Stimulated activated CD8-positive, alpha-beta memory T cell treated with anti-CD3 and anti-CD28 coated beads, Interleukin-7, amount 100 ng/mL, for 1 hour (primary cell): Measurements from ENCODE around the gene GJA3.

Experiments used
- DNase-seq, 2 donors: peaks; one replicate each; pipeline ENCODE4 v3.0.0-alpha.2; 2020; ENCODE audit warnings: low read depth in 2 of 2

Gene GJA3

GRCh38 chr13:20151016-20151415 is 9.8 kb downstream of the GJA3 start:
- DNase-seq: no peak

- no peak for DNase-seq
Measured at GRCh38 chr13:20150561-20150960, 10.3 kb downstream of the GJA3 start.

DNA sequence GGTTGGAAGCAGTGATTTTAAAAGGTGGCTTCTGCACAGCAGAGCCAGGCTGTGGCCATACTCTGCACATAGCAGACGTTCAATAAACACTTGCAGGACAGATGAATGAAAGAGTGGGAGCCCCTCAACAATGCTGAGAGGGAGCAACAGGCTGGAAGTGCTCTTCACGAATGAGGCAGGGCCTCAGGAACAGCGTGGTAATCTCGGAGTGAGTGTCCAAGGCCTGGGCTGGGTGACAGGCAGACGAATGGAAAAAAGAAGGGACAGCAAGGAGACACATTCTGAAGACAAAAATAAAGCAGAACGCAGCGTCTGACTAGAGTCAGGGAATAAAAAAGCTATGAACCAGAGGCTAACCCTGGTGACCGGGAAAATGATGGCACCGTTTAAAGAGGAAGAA is 11.1 kb downstream of the GJA3 start:
- DNase-seq: no peak

GRCh38 chr13:20148501-20149183 is 12.2 kb downstream of the GJA3 start:
- no peak for DNase-seq

GRCh38 chr13:20146381-20146780 is 14.5 kb downstream of the GJA3 start:
- DNase-seq: no peak

DNA sequence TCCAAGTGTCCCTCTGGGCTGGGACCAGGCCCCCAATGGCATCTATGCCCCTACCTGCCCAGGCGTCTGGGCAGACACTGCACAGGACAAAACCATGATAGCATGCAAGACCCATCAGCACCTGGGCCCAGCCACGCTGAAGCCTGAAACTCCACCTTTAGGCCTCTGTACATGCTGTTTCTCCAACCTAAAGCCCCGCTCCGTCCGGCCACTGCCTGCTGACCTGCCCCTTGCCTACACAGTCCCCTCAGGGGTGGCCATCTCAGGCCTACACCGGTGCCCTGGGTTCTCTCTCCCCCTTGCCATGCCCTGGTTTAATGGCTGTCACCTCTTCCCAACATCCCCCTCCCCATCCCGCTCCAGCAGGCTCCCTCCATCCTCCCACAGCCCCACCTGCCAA is 15.3 kb downstream of the GJA3 start:
- DNase-seq: no peak

DNA sequence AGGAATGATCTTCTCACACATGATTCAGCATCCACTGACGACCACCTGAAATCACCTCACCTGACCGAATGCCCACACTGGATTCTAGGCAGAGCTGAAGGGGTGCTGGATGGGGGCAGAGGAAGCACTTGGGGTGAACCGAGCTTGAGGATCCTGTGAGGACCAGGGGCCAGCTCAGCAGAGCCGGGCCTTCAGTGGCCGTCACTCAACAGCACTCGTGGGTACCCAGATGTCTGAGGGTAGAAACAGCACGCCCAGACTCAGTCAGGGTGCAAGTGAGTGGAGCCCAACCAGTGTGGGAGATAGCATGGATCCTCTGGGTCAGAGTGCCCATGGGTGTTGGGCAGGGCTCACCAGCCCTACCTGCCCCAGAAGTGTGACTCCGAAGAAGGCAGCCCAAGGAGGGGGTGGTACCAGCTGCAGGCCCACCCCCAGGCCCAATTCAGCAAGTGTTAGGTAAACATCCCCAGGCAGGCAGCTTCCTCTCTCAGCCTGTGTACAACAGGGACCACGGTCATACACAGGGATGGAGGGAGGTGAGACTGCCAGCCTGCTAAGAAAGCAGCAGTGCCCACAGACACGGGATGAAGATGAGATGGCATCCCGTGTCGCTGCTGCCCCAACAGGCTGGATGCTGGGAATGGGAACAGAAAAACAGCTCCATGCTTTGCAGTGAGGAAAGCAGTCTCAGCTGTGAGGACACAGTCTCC is 16.6 kb downstream of the GJA3 start:
- no peak for DNase-seq

- DNase-seq: no peak
Measured at GRCh38 chr13:20142927-20143480, 17.8 kb downstream of the GJA3 start.

GRCh38 chr13:20142023-20142926 is 18.6 kb downstream of the GJA3 start:
- DNase-seq: no peak

GRCh38 chr13:20141238-20142022 is 19.4 kb downstream of the GJA3 start:
- no peak for DNase-seq

DNA sequence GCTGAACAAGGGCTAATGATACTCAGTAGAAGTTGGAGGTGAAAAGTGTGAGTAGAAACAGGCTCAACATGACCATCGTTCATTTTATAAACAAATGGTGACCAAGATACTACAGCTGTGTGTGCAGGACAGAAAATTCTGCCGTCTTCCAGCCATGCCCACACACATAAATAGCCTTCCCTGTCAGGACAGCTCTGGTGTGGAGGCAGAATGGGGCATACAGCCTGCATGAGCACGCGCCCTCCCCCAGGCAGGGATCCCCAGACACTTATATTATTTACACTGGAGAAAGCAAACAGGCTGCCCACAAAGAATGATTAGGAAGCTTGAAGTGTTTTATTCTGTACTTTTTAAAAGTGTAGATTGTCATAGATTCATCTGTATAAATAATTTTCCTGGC is 20.4 kb downstream of the GJA3 start:
- DNase-seq: no peak

GRCh38 chr13:20137875-20138274 is 23.0 kb downstream of the GJA3 start:
- DNase-seq: no peak

DNA sequence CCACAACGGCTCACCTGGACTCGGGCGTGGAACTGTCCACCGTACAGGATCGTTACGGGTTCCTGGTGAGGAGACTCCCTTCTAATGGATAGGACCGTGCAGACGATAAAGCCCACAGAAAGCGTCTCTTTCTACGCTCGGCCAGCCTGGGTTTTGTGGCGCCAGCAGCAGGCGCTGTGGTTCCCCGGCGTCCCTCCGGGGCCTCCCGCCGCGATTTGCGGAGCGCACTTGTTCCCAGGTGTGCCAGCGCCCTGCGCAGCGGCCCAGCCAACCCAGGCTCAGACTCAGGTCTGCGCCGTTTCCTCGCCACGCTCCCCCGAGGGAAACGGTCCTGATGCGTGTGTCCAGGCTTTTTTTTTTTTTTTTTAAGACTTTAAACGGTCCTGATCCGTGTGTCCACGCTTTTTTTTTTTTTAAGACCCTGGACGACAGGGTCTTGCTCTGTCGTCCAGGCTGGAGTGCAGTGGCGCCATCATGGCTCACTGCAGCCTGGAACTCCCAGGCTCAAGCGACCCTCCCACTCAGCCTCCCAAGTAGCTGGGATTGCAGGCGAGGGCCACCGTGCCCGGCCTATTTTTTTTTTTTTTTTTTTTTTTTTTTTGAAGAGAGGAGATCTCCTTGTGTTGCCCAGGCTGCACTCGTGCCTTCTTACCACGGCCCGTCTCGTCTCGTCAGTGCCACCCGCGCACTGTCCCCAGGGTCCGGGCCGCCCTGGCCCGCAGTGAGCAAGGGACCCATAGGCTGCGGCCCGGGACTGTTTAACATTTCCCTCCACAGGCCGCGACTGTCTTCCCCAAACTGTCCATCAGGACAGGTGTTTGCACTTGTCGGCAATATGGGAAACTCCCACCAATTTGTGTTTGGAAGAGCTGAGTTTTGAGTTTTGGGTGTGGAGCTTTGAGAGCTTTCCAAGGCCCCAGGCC is 23.8 kb downstream of the GJA3 start:
- DNase-seq: no peak

- DNase-seq: no peak
Measured at GRCh38 chr13:20134732-20135131, 26.1 kb downstream of the GJA3 start.

GRCh38 chr13:20132052-20132634 is 28.7 kb downstream of the GJA3 start:
- DNase-seq: no peak

DNA sequence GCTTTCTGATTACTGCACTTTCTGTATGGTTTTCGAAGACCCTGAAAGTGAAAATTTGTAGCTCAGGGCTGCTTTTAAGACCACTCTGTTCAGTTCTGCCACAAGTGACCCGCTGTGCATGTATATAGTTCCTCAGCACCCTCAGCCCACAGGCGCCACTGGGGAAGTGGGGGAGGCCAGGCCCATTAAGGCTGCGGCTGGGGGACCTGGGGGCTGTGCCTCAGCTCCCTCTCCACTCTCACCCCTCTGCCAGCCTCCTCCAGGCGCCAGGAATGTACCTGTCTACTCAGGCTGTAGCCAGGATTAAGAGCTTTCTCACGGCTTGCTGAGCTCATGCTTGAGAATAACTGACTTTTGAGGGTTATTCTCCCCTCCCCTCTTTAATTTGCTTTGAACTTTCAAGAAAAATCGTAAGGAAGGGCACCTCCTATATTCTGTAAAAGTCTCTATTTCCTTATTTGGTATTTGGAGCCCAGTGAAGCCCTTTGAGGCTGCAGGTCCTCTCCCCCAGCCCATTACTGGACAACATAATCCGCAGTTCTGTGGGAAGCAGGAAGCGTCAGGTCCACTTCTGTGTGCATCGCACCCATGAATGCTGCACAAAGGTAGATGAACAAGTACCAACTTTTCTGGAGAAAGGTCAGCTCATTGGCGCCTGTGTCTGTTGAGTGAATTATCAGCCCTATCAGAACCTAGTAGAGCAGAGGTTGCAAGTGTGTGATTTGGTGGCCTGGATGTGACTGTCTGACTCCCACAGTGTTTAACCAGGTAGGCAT is 29.6 kb downstream of the GJA3 start:
- no peak for DNase-seq

DNA sequence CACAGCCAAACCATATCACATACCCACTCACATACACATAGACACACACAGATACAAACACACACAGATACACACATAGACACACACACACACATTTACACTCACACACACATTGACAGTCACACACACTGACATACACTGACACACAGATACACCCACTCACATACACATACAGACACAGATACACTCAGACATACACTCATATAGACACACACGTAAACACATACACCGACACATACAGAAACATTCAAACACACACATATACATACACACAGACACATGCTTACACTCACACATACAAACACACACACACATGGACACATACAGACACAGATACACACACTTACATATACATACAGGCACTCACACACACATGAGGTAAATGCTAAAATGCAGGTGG is 30.2 kb downstream of the GJA3 start:
- DNase-seq: no peak

DNA sequence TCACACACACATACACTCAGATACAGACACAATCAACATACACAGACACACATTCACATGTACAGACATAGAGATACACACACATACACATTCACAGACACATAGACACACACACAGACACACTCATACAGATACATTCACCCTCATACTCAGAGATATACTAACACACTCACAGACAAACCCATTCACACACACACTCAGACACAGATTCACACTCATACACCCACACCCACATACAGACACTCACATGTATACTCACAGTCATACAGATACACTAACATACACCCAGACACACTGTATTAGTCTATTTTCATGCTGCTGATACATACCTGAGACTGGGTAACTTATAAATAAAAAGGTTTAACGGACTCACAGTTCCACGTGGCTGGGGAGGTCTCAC is 30.8 kb downstream of the GJA3 start:
- DNase-seq: no peak

DNA sequence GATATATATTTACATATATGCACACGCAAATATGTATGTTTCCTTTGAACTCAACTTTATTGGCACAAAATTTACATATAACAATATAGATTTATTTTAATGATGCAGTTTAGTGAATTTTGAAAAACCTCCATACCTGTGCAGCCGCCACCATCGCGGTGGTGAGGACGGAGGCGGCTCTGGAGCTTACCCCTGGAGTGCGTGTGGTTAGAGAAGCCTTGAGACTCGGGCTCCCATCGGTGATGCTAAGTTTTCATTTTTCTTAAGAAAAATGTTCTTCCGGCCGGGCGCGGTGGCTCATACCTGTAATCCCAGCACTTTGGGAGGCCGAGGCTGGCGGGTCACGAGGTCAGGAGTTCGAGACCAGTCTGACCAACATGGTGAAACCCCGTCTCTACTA is 31.8 kb downstream of the GJA3 start:
- no peak for DNase-seq
